H1 (cell line): ENCODE data around the gene TFF1. TPM values are rescaled to one million over a fixed set of nuclear protein-coding genes. Genes with fewer than 3 reads are reported as not detected.

Source experiments
- CTCF ChIA-PET: fragments of 300-600 bp; sonication (Branson Sonifier 250); formaldehyde crosslinking; loops from one replicate; lab custom pipeline; 2021; ENCODE audit not compliant: partially characterized antibody; lab: Charles Lee
- POLR2A ChIA-PET: fragments of 300-600 bp; sonication (Branson Sonifier 250); formaldehyde crosslinking; loops from one replicate; lab custom pipeline; 2021; ENCODE audit warnings: inconsistent platforms; ENCODE audit not compliant: partially characterized antibody; lab: Charles Lee
- DNase-seq, 2 experiments: peaks; one replicate each; pipeline versions ENCODE4 v3.0.0 to v3.0.0-alpha.2; 2010 to 2022; ENCODE audit warnings: low spot score in 2 of 2, low read depth in 1 of 2, mixed read lengths in 1 of 2
- FAIRE-seq: peaks from 2 replicates; lab custom pipeline; 2011; peaks lifted over from hg19 to GRCh38; lab: Jason Lieb, UNC
- H2AFZ ChIP-seq: 2 replicates; pipeline ENCODE4 v1.8.1; 2012; ENCODE audit warnings: low read length, inconsistent platforms
- H2AK5ac ChIP-seq: 2 replicates; pipeline ENCODE4 v1.6.1; 2013; ENCODE audit warnings: low read depth, low read length
- H2BK120ac ChIP-seq: replicated peaks from 2 replicates; pipeline ENCODE3; 2013; ENCODE audit warnings: low read depth, low read length, inconsistent platforms
- H2BK12ac ChIP-seq: 2 replicates; pipeline ENCODE4 v1.6.1; 2013; ENCODE audit warnings: low read depth, low read length
- H2BK15ac ChIP-seq: 2 replicates; pipeline ENCODE4 v1.6.1; 2013; ENCODE audit warnings: low read length
- H2BK20ac ChIP-seq: 2 replicates; pipeline ENCODE4 v1.6.1; 2013; ENCODE audit warnings: low read length
- H2BK5ac ChIP-seq: 2 replicates; pipeline ENCODE4 v1.6.1; 2013; ENCODE audit warnings: low read depth, low read length
- H3K14ac ChIP-seq: 2 replicates; pipeline ENCODE4 v1.6.1; 2013; ENCODE audit warnings: inconsistent platforms; ENCODE audit not compliant: insufficient read length
- H3K18ac ChIP-seq: 2 replicates; pipeline ENCODE4 v1.6.1; 2013; ENCODE audit warnings: low read length; ENCODE audit errors: extremely low read depth
- H3K23ac ChIP-seq: 2 replicates; pipeline ENCODE4 v1.6.1; 2013; ENCODE audit warnings: inconsistent platforms; ENCODE audit not compliant: insufficient read length
- H3K23me2 ChIP-seq: 2 replicates; pipeline ENCODE4 v1.6.1; 2013; ENCODE audit warnings: low read depth, low read length
- H3K27ac ChIP-seq: 2 replicates; pipeline ENCODE4 v1.6.1; 2011; ENCODE audit warnings: low read depth, low read length, inconsistent platforms
- H3K27me3 ChIP-seq, 4 experiments: replicated peaks in 1 of 4; 1 replicate in 1 of 4; 2 replicates in 3 of 4; pipeline versions ENCODE4 v1.6.1 to v1.8.1; 2011 to 2013; ENCODE audit warnings: low read length in 3 of 4, mild to moderate bottlenecking in 3 of 4, inconsistent platforms in 2 of 4, mixed read lengths in 2 of 4, moderate library complexity in 1 of 4; ENCODE audit not compliant: control insufficient read depth in 3 of 4, insufficient read depth in 3 of 4; ENCODE audit errors: extremely low read depth in 1 of 4
- H3K36me3 ChIP-seq, 4 experiments: 2 replicates each; pipeline versions ENCODE4 v1.6.1 to v1.8.1; 2011 to 2013; ENCODE audit warnings: mild to moderate bottlenecking in 4 of 4, low read length in 3 of 4, moderate library complexity in 2 of 4, control low read depth in 1 of 4, inconsistent platforms in 1 of 4; ENCODE audit not compliant: insufficient read depth in 4 of 4, control insufficient read depth in 2 of 4
- H3K4ac ChIP-seq: replicated peaks from 2 replicates; pipeline ENCODE3; 2013; ENCODE audit warnings: low read length, low read depth, mixed read lengths, inconsistent platforms; ENCODE audit not compliant: insufficient read length
- H3K4me1 ChIP-seq, 4 experiments: replicated peaks in 1 of 4; 1 replicate in 1 of 4; 2 replicates in 3 of 4; pipeline versions ENCODE4 v1.6.1 to v1.8.1; 2011 to 2013; ENCODE audit warnings: low read length in 3 of 4, inconsistent platforms in 2 of 4, mixed read lengths in 1 of 4; ENCODE audit not compliant: insufficient read depth in 4 of 4, control insufficient read depth in 3 of 4
- H3K4me2 ChIP-seq, 2 experiments: 2 replicates each; pipeline versions ENCODE4 v1.6.1 to v1.8.1; 2011 to 2013; ENCODE audit warnings: low read depth in 2 of 2, low read length in 2 of 2, control low read depth in 1 of 2, inconsistent platforms in 1 of 2, mild to moderate bottlenecking in 1 of 2; ENCODE audit not compliant: insufficient read depth in 1 of 2
- H3K4me3 ChIP-seq, 4 experiments: fragments of 200-600, 300-600 bp in 1 of 4; sonication (generic), shearing (Covaris generic), sonication (Bioruptor Twin) in 1 of 4; 2 replicates each; pipeline versions ENCODE4 v1.5.1 to v1.8.1; 2011 to 2016; ENCODE audit warnings: low read length in 4 of 4, low read depth in 3 of 4, control low read depth in 2 of 4, inconsistent platforms in 2 of 4, mild to moderate bottlenecking in 2 of 4, mixed read lengths in 1 of 4, moderate library complexity in 1 of 4; ENCODE audit not compliant: insufficient read depth in 2 of 4; ENCODE audit errors: extremely low read depth in 1 of 4
- H3K56ac ChIP-seq: replicated peaks from 2 replicates; pipeline ENCODE3; 2013; ENCODE audit warnings: low read depth, mild to moderate bottlenecking, mixed read lengths, low read length, inconsistent platforms; ENCODE audit not compliant: insufficient read length
- H3K79me1 ChIP-seq: 2 replicates; pipeline ENCODE4 v1.6.1; 2013; ENCODE audit warnings: low read depth, low read length, control low read depth
- H3K79me2 ChIP-seq, 2 experiments: 2 replicates each; pipeline versions ENCODE4 v1.6.1 to v1.8.1; 2012 to 2013; ENCODE audit warnings: low read length in 2 of 2, mild to moderate bottlenecking in 2 of 2, inconsistent platforms in 1 of 2; ENCODE audit not compliant: insufficient read depth in 2 of 2, control insufficient read depth in 1 of 2
- H3K9ac ChIP-seq, 4 experiments: replicated peaks in 1 of 4; 1 replicate in 1 of 4; 2 replicates in 3 of 4; pipeline versions ENCODE4 v1.6.1 to v1.8.1; 2011 to 2013; ENCODE audit warnings: low read depth in 3 of 4, low read length in 3 of 4, control low read depth in 2 of 4, mild to moderate bottlenecking in 2 of 4, moderate library complexity in 2 of 4, inconsistent platforms in 1 of 4; ENCODE audit errors: extremely low read depth in 1 of 4
- H3K9me3 ChIP-seq, 2 experiments: 2 replicates each; pipeline versions ENCODE4 v1.6.1 to v1.8.1; 2012 to 2013; ENCODE audit warnings: mild to moderate bottlenecking in 2 of 2, moderate library complexity in 2 of 2, control low read depth in 1 of 2, inconsistent platforms in 1 of 2, low read depth in 1 of 2, low read length in 1 of 2, mixed read lengths in 1 of 2; ENCODE audit not compliant: insufficient read depth in 2 of 2
- H4K20me1 ChIP-seq, 2 experiments: replicated peaks in 1 of 2; 2 replicates each; pipeline versions ENCODE3 to v1.8.1; 2011 to 2013; ENCODE audit warnings: inconsistent platforms in 2 of 2, low read length in 2 of 2, mild to moderate bottlenecking in 1 of 2; ENCODE audit not compliant: insufficient read depth in 2 of 2, control insufficient read depth in 1 of 2
- H4K5ac ChIP-seq: 2 replicates; pipeline ENCODE4 v1.6.1; 2013; ENCODE audit warnings: low read length, low read depth, mixed read lengths, inconsistent platforms; ENCODE audit not compliant: insufficient read length
- H4K8ac ChIP-seq: 2 replicates; pipeline ENCODE4 v1.8.0; 2013; ENCODE audit warnings: mild to moderate bottlenecking, moderate library complexity, low read length, inconsistent platforms; ENCODE audit not compliant: insufficient read depth; ENCODE audit errors: extremely low read depth
- H4K91ac ChIP-seq: replicated peaks from 2 replicates; pipeline ENCODE3; 2013; ENCODE audit warnings: low read length, mixed read lengths, inconsistent platforms; ENCODE audit not compliant: insufficient read length
- BACH1 ChIP-seq: IDR thresholded peaks from 2 replicates; pipeline ENCODE4 v1.6.1; 2012; ENCODE audit warnings: low read length, improper control_type of control experiment
- CEBPB ChIP-seq: IDR thresholded peaks from 2 replicates; pipeline ENCODE4 v1.6.1; 2012; ENCODE audit warnings: low read depth, low read length
- CHD2 ChIP-seq: IDR thresholded peaks from 2 replicates; pipeline ENCODE4 v1.6.1; 2012; ENCODE audit warnings: low read length, improper control_type of control experiment
- CTBP2 ChIP-seq: IDR thresholded peaks from 2 replicates; pipeline ENCODE4 v1.7.0; 2011; ENCODE audit warnings: borderline replicate concordance, mild to moderate bottlenecking, moderate library complexity, mixed read lengths, low read length; ENCODE audit not compliant: insufficient read depth, insufficient read length
- NANOG ChIP-seq: IDR thresholded peaks from 2 replicates; pipeline ENCODE4 v1.6.1; 2011; ENCODE audit warnings: low read length, low read depth, mild to moderate bottlenecking, inconsistent platforms; ENCODE audit not compliant: insufficient read depth, poor library complexity, severe bottlenecking
- NRF1 ChIP-seq: IDR thresholded peaks from 2 replicates; pipeline ENCODE4 v1.6.1; 2011; ENCODE audit warnings: mild to moderate bottlenecking, low read depth, low read length, improper control_type of control experiment
- POU5F1 ChIP-seq: IDR thresholded peaks from 2 replicates; pipeline ENCODE4 v1.6.1; 2011; ENCODE audit warnings: low read depth, mild to moderate bottlenecking, low read length, moderate library complexity
- RBBP5 ChIP-seq: IDR thresholded peaks from 2 replicates; pipeline ENCODE4 v1.7.1; 2012; ENCODE audit warnings: low read depth, mild to moderate bottlenecking, inconsistent platforms, low read length, moderate library complexity, borderline replicate concordance
- SP2 ChIP-seq: IDR thresholded peaks from 2 replicates; pipeline ENCODE4 v1.6.1; 2012; ENCODE audit warnings: mild to moderate bottlenecking, low read length, inconsistent platforms
- SP4 ChIP-seq: IDR thresholded peaks from 2 replicates; pipeline ENCODE4 v1.6.1; 2012; ENCODE audit warnings: low read length, inconsistent platforms
- SRF ChIP-seq: IDR thresholded peaks from 2 replicates; pipeline ENCODE4 v1.6.1; 2011; ENCODE audit warnings: mild to moderate bottlenecking, low read depth, low read length, moderate library complexity
- TBP ChIP-seq: IDR thresholded peaks from 2 replicates; pipeline ENCODE4 v1.6.1; 2011; ENCODE audit warnings: low read depth, low read length, improper control_type of control experiment
- ZNF274 ChIP-seq: IDR thresholded peaks from 2 replicates; pipeline ENCODE4 v1.7.0; 2012; ENCODE audit warnings: low read length, borderline replicate concordance; ENCODE audit errors: extremely low read depth
- WGBS, 2 experiments: shearing (Covaris generic) in 1 of 2; methylation state at CpG; one replicate each; pipeline versions ENCODE4 v1.1.6 to v1.1.7; 2013 to 2015; ENCODE audit warnings: low lambda C conversion rate in 2 of 2, mixed read lengths in 2 of 2, inconsistent platforms in 1 of 2, low coverage in 1 of 2, missing lambda C conversion rate in 1 of 2; ENCODE audit not compliant: insufficient replicate concordance in 2 of 2, insufficient coverage in 1 of 2, insufficient read length in 1 of 2; ENCODE audit errors: extremely low coverage in 1 of 2, missing lambda C conversion rate in 1 of 2; 5-methylcytosine and 5-hydroxymethylcytosine counted together
- polyA plus RNA-seq, 7 experiments: library from polyadenylated mRNA; depleted of rRNA in 3 of 7; stranded (reverse) in 5 of 7; unstranded in 2 of 7; fragments of >200 nt in 5 of 7; fragments of 200-250 nt in 2 of 7; gene quantifications; 1 replicate in 5 of 7; 2 replicates in 1 of 7; 4 replicates in 1 of 7; pipeline versions ENCODE4 v1.2.1 to v1.2.3, GENCODE V29; 2011 to 2013; ENCODE audit warnings: missing spikeins in 2 of 7, mixed read lengths in 2 of 7
- total RNA-seq: library from RNA; stranded (reverse); fragmentation: NEBNext Ultra II Directional; extraction: Animal tissue kit (Norgen Biotek cat#: 25700); gene quantifications from 2 replicates; pipeline ENCODE4 v1.2.1, GENCODE V29; 2021
- TF ChIP-seq, protein P1 (sequence below): IDR thresholded peaks from 2 replicates; pipeline ENCODE4 v1.6.1; 2012; ENCODE audit warnings: inconsistent platforms

TFF1 gene
- total and polyA plus RNA-seq, 2 of the 8 experiments (the other 6 are each of a cell fraction or from before 2014, with no cell fraction given): not detected

DNA sequence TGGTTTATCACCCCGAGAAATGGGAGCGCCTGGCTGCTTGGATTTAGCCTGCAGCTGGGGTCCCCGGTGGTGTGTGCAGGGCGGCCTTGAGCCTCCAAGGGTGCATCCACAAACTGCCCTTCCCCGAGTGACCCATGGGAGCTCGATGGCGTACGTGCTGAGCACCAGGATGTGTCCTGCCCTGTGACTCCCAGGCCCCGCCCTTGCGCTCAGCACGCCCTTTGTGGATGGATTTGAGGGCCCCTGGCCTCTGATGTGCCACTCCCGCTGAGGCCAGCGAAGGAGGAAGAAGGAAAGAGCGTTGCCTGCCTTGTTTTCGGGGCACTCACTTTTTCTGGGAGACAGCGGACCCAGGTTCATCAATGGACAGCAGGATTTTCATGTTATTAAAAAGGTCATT lies 49.4 kb downstream of the TFF1 start:
- Histone ChIP-seq H4K8ac (no peak overlapping the region; the same call in 1 of the 2 replicates), H2AK5ac (no peak overlapping the region), H4K91ac (no peak overlapping the region), H3K79me1 (no peaks in the 10 kb centered on the region), H3K23ac (no peak overlapping the region), H2BK20ac (peak overlapping the region; percentile 80; the same call in 1 of the 2 replicates), H3K14ac (no peak overlapping the region), H2BK5ac (peak overlapping the region; percentile 75; the same call in 1 of the 2 replicates), H2AFZ (no peak overlapping the region), H3K4ac (no peak overlapping the region), H2BK15ac (no peak overlapping the region; the same call in 1 of the 2 replicates), H3K9ac (no peak overlapping the region; a peak in 1 of 7 replicates), H3K27me3 (no peaks in the 10 kb centered on the region), H3K79me2 (no peaks in the 10 kb centered on the region), H3K23me2 (no peaks in the 10 kb centered on the region), H3K4me3 (no peak overlapping the region), H2BK12ac (peak overlapping the region; percentile 97), H4K20me1 (no peaks in the 10 kb centered on the region), H2BK120ac (no peak overlapping the region), H4K5ac (no peak overlapping the region), H3K18ac (peak overlapping the region; percentile 32; the same call in 1 of the 2 replicates), H3K4me1 (peaks cover 8 to 25% (median 18%) of the 10 kb centered on the region in 4 experiments), H3K9me3 (no peaks in the 10 kb centered on the region), H3K56ac (no peak overlapping the region), H3K27ac (no peak overlapping the region), H3K36me3 (no peaks in the 10 kb centered on the region), H3K4me2 (no peak overlapping the region)
- FAIRE-seq (no peak), DNase-seq (no peak)
- CTCF ChIA-PET: interaction anchor here (1.3 to 14.3 kb wide), 3 partner anchors 15 to 95 kb away, joined by 3 to 137 read pairs (median 4); no protein-coding TSS in a partner anchor
- TF ChIP-seq, protein P1, sequence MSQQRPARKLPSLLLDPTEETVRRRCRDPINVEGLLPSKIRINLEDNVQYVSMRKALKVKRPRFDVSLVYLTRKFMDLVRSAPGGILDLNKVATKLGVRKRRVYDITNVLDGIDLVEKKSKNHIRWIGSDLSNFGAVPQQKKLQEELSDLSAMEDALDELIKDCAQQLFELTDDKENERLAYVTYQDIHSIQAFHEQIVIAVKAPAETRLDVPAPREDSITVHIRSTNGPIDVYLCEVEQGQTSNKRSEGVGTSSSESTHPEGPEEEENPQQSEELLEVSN: no peak
- TF ChIP-seq CEBPB (no peak), POU5F1 (no peak), ZNF274 (no peak), BACH1 (no peak), CTBP2 (no peak), RBBP5 (no peak), SP4 (no peak), SRF (no peak), SP2 (no peak), TBP (no peak), CHD2 (no peak), NRF1 (no peak), NANOG (no peak)
- 80% methylated on average over 16 of the region's 16 CpGs; no CpG with 5 or more reads in 1 of the 2 experiments for WGBS, 2 experiments
- POLR2A ChIA-PET: no interaction called here
